Measurements from ENCODE around the gene NHERF1. TPM values are rescaled to one million over a fixed set of nuclear protein-coding genes. Genes with fewer than 3 reads are reported as not detected.

The NHERF1 gene
- total and polyA plus RNA-seq, 2 donors (not counting 1 experiment from before 2014, with no cell fraction given), result 56.2 to 81.8 TPM

- H3K27me3 ChIP-seq (replicated peaks in 1 of 4; ENCODE audit: control extremely low read depth in 1 of 4, control insufficient read depth in 3 of 4, insufficient read depth in 4 of 4, low read length in 3 of 4), result no peaks in the 10 kb centered on the region
- no peak overlapping the region for H3K9ac ChIP-seq (ENCODE audit: low read length)
- Mint-ChIP-seq H3K27ac (no peak overlapping the region), H3K27me3 (no peaks in the 10 kb centered on the region), H3K4me3 (no peak overlapping the region), H3K9me3 (ENCODE audit: insufficient read depth) (no peaks in the 10 kb centered on the region), H3K4me1 (peaks cover 4% of the 10 kb centered on the region)
- ATAC-seq (ENCODE audit: low read depth) (no peak), DNase-seq (no peak)
- H4K20me1 ChIP-seq (ENCODE audit: control insufficient read depth, insufficient read depth, low read length, poor library complexity, severe bottlenecking), result no peaks in the 10 kb centered on the region
- H3K79me2 ChIP-seq (ENCODE audit: control insufficient read depth, insufficient read depth, low read length), result no peaks in the 10 kb centered on the region
- ChIA-PET POLR2A (interaction anchor here (0.7 kb wide), 1 partner anchor 196 kb away, joined by 3 read pairs; no protein-coding TSS in a partner anchor), CTCF (interaction anchor here (0.8 to 8.7 kb wide), 2 partner anchors 54 to 65 kb away, joined by 3 to 181 read pairs; partner anchors contain the start of gene GRIN2C)
- H3K27ac ChIP-seq (ENCODE audit: low read length in 2 of 2), result no peak overlapping the region
- no peak overlapping the region for H3K4me3 ChIP-seq (ENCODE audit: control extremely low read depth in 1 of 5, extremely low read depth in 1 of 5, insufficient read depth in 1 of 5, low read depth in 2 of 5, low read length in 4 of 5)
- intact Hi-C loops (cut with micrococcal nuclease), result no loop called here
- H3K36me3 ChIP-seq (replicated peaks in 1 of 2; ENCODE audit: control extremely low read depth in 1 of 2, control insufficient read depth in 1 of 2, extremely low read depth in 1 of 2, insufficient read depth in 2 of 2, low read length in 1 of 2), result peaks cover 4 to 53% of the 10 kb centered on the region in 2 experiments
- H3K4me2 ChIP-seq (replicated peaks; ENCODE audit: low read depth, low read length, poor library complexity, severe bottlenecking), result no peak overlapping the region
- TF ChIP-seq EZH2 (IDR thresholded peaks at IDR 0.05; ENCODE audit: borderline replicate concordance, insufficient read depth, low read depth, low read length, poor library complexity, severe bottlenecking) (no peak), CTCF (IDR thresholded peaks at IDR 0.05) (no peak)
- no peak overlapping the region for H2AFZ ChIP-seq (ENCODE audit: insufficient read depth, low read depth, low read length, poor library complexity, severe bottlenecking)
- H3K9me3 ChIP-seq (ENCODE audit: control extremely low read depth in 1 of 3, control insufficient read depth in 2 of 3, insufficient read depth in 1 of 3, low read length in 2 of 3), result no peaks in the 10 kb centered on the region
- H3K4me1 ChIP-seq (ENCODE audit: control insufficient read depth in 2 of 2, insufficient read depth in 2 of 2, low read length in 2 of 2), result peaks cover 2 to 5% of the 10 kb centered on the region in 2 donors
- 88% methylated on average over 3 of the region's 4 CpGs for WGBS (ENCODE audit: insufficient coverage)
These were observed 47.8 kb downstream of the NHERF1 start for GRCh38 chr17:74796211-74796610.

- intact Hi-C loops (cut with micrococcal nuclease), result no loop called here
- no peak for ATAC-seq (ENCODE audit: low read depth)
These were observed 48.4 kb downstream of the NHERF1 start for GRCh38 chr17:74796866-74797265.

More at GRCh38 chr17:74796866-74797265, 48.4 kb downstream of the NHERF1 start:
- no peak overlapping the region for H3K27ac ChIP-seq (ENCODE audit: low read length in 2 of 2)
- peaks cover 4 to 55% of the 10 kb centered on the region in 2 experiments for H3K36me3 ChIP-seq (replicated peaks in 1 of 2; ENCODE audit: control extremely low read depth in 1 of 2, control insufficient read depth in 1 of 2, extremely low read depth in 1 of 2, insufficient read depth in 2 of 2, low read length in 1 of 2)
- H3K27me3 ChIP-seq (replicated peaks in 1 of 4; ENCODE audit: control extremely low read depth in 1 of 4, control insufficient read depth in 3 of 4, insufficient read depth in 4 of 4, low read length in 3 of 4), result no peaks in the 10 kb centered on the region
- no peaks in the 10 kb centered on the region for H3K4me1 Mint-ChIP-seq
- no peaks in the 10 kb centered on the region for H3K9me3 Mint-ChIP-seq (ENCODE audit: insufficient read depth)
- no peaks in the 10 kb centered on the region for H4K20me1 ChIP-seq (ENCODE audit: control insufficient read depth, insufficient read depth, low read length, poor library complexity, severe bottlenecking)
- no peak overlapping the region for H3K4me2 ChIP-seq (replicated peaks; ENCODE audit: low read depth, low read length, poor library complexity, severe bottlenecking)
- no peak overlapping the region for H3K9ac ChIP-seq (ENCODE audit: low read length)
- H2AFZ ChIP-seq (ENCODE audit: insufficient read depth, low read depth, low read length, poor library complexity, severe bottlenecking), result no peak overlapping the region
- H3K27ac Mint-ChIP-seq, result no peak overlapping the region
- no peaks in the 10 kb centered on the region for H3K4me1 ChIP-seq (ENCODE audit: control insufficient read depth in 2 of 2, insufficient read depth in 2 of 2, low read length in 2 of 2)
- no peaks in the 10 kb centered on the region for H3K9me3 ChIP-seq (ENCODE audit: control extremely low read depth in 1 of 3, control insufficient read depth in 2 of 3, insufficient read depth in 1 of 3, low read length in 2 of 3)
- 99% methylated on average over 6 of the region's 6 CpGs for WGBS (ENCODE audit: insufficient coverage)
- no peak overlapping the region for H3K4me3 Mint-ChIP-seq
- POLR2A ChIA-PET, result no interaction called here
- TF ChIP-seq CTCF (IDR thresholded peaks at IDR 0.05) (no peak), EZH2 (IDR thresholded peaks at IDR 0.05; ENCODE audit: borderline replicate concordance, insufficient read depth, low read depth, low read length, poor library complexity, severe bottlenecking) (no peak)
- H3K79me2 ChIP-seq (ENCODE audit: control insufficient read depth, insufficient read depth, low read length), result no peaks in the 10 kb centered on the region
- CTCF ChIA-PET, result interaction anchor here (8.7 kb wide), 1 partner anchor 64 kb away, joined by 181 read pairs; the partner anchor contains the start of gene GRIN2C
- H3K4me3 ChIP-seq (ENCODE audit: control extremely low read depth in 1 of 5, extremely low read depth in 1 of 5, insufficient read depth in 1 of 5, low read depth in 2 of 5, low read length in 4 of 5), result no peak overlapping the region
- H3K27me3 Mint-ChIP-seq, result no peaks in the 10 kb centered on the region
- DNase-seq, result no peak
